Stimulated activated CD8-positive, alpha-beta memory T cell treated with anti-CD3 and anti-CD28 coated beads, Interleukin-2, amount 100 ng/mL, for 48 hours (primary cell): ENCODE results near the gene AMZ1.
"Not testable (repeated sequence)": the region's sequence is repeated elsewhere in the genome, so short reads cannot be mapped to it uniquely, and the experiment has no call there.

ENCODE experiments used
- DNase-seq, 2 donors: peaks; one replicate each; pipeline ENCODE4 v3.0.0-alpha.2; 2020; ENCODE audit warnings: low read depth in 2 of 2

The AMZ1 gene

GRCh38 chr7:2691011-2691707 lies 3.2 kb downstream of the AMZ1 start:
- no peak for DNase-seq

GRCh38 chr7:2691932-2692439 lies 4.0 kb downstream of the AMZ1 start:
- DNase-seq = not testable (repeated sequence)

- no peak for DNase-seq
These were observed 4.5 kb downstream of the AMZ1 start for GRCh38 chr7:2692543-2692942.

- DNase-seq = not testable (repeated sequence)
These were observed 5.6 kb downstream of the AMZ1 start for GRCh38 chr7:2693420-2694121.

- DNase-seq = not testable (repeated sequence)
These were observed 6.1 kb downstream of the AMZ1 start for GRCh38 chr7:2694122-2694436.

GRCh38 chr7:2698581-2699288 lies 10.7 kb downstream of the AMZ1 start:
- peak; percentile 57 to 61 for DNase-seq

GRCh38 chr7:2699289-2699620 lies 11.3 kb downstream of the AMZ1 start:
- no peak for DNase-seq

GRCh38 chr7:2700141-2700850 lies 12.3 kb downstream of the AMZ1 start:
- no peak for DNase-seq

- no peak for DNase-seq
These were observed 13.4 kb downstream of the AMZ1 start for GRCh38 chr7:2701424-2701823.

GRCh38 chr7:2701832-2702593 lies 14.0 kb downstream of the AMZ1 start:
- no peak for DNase-seq

GRCh38 chr7:2702594-2702957 lies 14.6 kb downstream of the AMZ1 start:
- DNase-seq = no peak

GRCh38 chr7:2705371-2706096 lies 17.5 kb downstream of the AMZ1 start:
- DNase-seq = no peak

GRCh38 chr7:2706685-2707126 lies 18.7 kb downstream of the AMZ1 start:
- no peak for DNase-seq

GRCh38 chr7:2707481-2707880 lies 19.5 kb downstream of the AMZ1 start:
- no peak for DNase-seq

- no peak for DNase-seq
These were observed 20.0 kb downstream of the AMZ1 start for GRCh38 chr7:2708041-2708440.

GRCh38 chr7:2708547-2709310 lies 20.7 kb downstream of the AMZ1 start:
- no peak for DNase-seq

- DNase-seq = peak; percentile 70
These were observed 21.7 kb downstream of the AMZ1 start for GRCh38 chr7:2709553-2710285.

- peak in 1 of 2 donors; percentile 52 for DNase-seq
These were observed 22.3 kb downstream of the AMZ1 start for GRCh38 chr7:2710286-2710655.

GRCh38 chr7:2710901-2711551 lies 23.0 kb downstream of the AMZ1 start:
- DNase-seq = no peak
